HG03280 (cell line): ENCODE results near the gene ST6GALNAC4.

ENCODE experiments used
- ATAC-seq: cut with Tn5 transposase; IDR thresholded peaks from one replicate; pipeline ENCODE4 v1.9.1; 2021; ENCODE audit warnings: mild to moderate bottlenecking, moderate library complexity; ENCODE audit not compliant: unreplicated experiment

The ST6GALNAC4 gene

DNA sequence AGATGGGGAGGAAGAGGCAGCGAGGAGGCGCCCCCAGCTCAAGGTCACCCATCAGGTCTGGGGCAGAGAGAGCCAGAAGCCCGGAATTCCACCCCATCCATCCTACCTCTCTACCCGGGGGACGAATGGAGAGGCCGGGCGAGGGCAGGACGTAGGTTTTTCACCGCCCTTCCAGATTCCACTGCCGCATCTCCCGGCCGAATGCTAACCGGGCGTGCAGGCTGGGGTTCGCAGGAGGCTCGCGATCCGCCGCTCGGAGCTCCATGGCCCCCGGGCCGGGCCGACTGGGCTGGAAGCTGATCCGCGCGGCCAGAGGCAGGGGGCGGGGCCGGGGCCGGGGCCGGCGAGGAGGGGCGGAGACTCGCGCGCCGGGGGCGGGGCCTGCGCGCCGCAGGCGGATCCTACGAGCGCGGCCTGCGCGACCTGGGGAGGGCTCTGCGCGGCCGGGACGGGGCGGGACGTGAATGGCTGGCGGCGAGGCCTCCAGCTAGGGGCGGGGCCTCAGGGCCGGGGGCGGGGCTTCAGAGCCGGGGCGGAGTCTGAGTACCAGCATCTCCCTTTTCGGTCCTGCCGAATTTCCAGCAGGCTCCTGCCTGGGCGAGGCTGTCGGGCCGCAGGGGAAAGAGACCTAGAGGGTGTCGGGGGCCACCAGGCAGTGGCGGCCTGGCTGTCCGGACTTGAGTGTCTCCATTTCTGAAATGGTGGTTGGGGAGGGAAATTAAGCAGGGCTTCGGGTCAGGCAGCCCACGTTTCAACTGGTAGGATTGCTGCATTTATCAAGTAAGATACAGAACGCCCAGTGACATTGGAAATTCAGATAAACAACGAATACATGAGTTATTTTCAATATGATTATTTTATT, at the start of gene ST6GALNAC4:
Gene ST6GALNAC4 (minus strand): TSS at position 322 of the 862 bp plus-strand sequence. CDS start 622 bp downstream, outside the sequence.
- peak; percentile 88 for ATAC-seq

DNA sequence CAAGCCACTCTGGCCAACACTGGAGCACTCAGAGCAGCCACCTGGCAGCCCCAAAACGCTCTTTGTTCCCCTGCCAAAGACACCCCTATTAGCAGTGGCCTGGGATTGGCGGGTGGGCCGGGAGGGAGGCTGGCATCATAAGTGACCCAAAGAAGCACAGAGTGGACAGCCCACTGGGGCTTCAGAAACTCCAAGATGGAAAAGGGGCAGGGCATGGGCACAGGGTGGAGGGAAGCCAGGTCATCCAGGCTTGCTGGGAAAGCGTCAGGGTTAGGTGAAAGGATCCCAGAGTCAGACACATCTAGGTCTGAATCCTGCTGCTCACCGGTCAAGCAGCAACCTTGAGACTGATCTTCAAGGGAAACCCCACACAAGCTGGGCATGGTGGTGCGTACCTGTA, 49.1 kb upstream of the ST6GALNAC4 start:
- ATAC-seq, result no peak

- ATAC-seq, result no peak
Observed at GRCh38 chr9:127963359-127964064, 46.7 kb upstream of the ST6GALNAC4 start.

DNA sequence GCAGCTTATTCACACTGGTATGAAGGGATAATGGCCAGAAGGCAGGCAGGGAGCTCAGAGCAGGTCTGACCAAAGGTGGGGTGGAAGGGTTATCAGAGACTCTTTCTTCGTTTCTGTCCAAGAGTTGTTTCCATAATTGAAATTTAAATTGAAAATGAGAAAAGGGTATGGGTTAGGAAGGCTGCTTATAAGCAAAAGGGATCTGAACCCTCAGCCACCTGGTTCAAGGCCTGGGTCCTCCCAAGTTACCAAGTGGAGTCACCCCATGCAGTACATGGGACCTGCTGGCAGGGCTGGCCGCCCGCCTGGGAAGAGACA, 46.2 kb upstream of the ST6GALNAC4 start:
- no peak for ATAC-seq

- no peak for ATAC-seq
Observed at GRCh38 chr9:127962278-127962677, 45.4 kb upstream of the ST6GALNAC4 start.

DNA sequence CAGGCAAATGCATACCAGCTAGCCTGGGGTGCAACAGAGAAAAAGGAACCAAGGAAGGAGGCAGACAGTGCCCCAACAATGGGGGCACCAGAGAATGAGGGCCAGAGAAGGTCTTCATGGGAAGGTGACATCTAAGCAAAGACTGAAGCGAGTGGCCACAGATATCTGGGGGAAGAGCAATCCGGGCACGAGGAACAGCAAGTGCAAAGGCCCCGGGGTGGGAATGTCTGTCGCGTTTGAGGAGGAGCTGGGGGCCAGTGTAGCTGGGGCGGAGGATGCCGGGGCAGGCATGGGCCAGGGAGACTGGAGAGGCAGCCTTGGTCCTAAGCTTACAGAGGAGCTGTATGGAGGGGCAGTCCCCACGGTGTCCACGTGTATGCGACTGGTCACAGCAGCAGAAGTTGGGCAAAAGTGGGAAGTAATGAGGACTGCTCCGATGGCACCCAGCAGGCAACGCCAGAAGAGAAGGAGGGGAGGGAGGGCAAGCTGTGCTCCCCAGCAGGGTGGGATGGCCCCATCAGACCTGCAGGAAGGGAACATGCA, 44.8 kb upstream of the ST6GALNAC4 start:
- no peak for ATAC-seq

DNA sequence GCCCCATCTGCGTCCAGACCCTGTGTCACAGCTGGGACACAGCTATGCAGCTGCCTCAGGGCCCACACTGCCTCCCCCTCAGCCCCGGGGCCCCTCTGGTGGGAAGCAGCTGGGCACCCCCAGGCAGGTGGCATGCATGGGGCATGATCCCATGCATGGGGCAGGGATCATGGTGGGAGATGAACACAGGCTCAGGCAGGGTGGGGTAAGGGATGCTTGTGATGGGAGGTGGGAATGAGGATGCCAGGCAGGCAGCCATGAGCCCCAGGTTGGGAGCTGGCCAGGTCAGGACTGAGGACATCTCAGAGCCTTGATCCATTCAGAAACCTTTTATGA, 44.3 kb upstream of the ST6GALNAC4 start:
- ATAC-seq, result no peak

DNA sequence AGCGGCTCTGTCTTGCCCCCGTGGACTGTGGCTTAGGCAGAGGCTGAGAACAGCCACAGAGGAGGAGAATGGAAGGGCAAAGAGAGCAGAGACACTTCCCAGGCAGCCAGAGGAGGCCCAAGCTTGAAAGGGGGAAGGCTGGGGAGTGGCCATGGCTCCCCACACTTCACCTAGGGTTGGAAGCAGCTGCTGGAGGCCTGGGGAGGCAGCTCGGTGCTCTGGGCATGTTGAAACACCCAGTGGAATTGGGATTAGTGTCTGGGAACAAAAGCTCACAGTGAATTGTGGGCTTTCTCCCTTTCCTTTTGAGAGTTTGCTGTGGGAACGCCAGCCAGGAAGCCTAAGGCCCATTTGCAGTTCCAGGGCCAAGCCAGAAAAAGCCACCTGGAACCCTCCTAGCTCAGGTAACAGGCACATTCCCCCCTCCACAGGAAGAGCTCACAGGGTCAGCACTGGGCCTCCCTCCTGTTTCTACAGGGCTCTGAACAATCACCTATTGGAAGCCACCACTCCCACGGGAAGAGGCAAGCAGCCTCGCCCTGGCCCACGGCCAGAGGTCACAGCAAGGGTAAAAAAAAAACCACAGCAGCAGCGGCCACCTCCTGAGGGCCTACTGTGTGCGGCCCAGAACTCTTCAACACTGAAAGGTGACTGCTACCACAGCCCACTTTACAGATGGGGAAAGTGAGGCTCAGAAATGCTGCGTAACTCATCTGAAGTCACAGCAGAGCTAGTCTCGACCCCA, 43.7 kb upstream of the ST6GALNAC4 start:
- ATAC-seq, result no peak

DNA sequence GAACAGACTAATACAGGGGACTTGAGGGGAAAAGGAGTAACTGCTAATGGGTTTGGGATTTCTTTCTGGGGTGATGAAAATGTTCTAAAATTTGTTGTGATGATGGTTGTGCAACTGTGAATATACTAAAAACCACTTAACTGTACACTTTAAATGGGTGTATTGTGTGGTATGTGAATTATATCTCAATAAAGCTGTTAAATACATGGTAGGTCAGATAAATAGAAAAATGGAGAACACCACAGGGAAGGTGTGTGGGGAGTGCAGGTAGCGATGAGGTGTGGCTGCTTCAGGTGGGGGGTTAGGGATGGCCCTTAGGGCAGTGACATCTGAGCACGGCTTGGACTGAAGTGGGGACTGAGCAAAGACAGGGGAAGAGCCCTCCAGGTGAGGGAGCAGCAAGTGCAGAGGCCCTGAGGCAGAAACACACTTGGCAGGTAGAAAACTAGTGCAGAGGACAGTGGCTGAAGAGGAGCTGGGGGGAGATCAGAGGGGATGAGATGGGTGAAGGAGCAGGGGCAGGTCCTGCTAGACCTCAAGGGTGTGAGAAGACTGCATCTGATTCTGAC, 43.1 kb upstream of the ST6GALNAC4 start:
- no peak for ATAC-seq

DNA sequence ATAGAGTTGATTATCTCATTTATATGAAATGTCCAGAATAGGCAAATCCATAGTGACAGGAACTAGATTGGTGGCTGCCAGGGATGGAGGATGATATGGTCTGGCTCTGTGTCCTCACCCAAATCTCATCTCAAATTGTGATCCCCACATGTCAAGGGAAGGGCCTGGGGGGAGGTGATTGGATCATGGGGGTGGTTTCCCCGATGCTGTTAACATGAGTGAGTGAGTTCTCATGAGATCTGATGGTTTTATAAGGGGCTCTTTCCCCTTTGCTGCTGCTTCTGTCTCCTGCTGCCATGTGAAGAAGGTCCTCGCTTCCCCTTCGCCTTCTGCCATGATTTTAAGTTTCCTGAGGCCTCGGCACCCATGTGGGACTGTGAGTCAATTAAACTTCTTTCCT, 42.6 kb upstream of the ST6GALNAC4 start:
- no peak for ATAC-seq

GRCh38 chr9:127958728-127959127, 41.9 kb upstream of the ST6GALNAC4 start:
- ATAC-seq, result no peak

DNA sequence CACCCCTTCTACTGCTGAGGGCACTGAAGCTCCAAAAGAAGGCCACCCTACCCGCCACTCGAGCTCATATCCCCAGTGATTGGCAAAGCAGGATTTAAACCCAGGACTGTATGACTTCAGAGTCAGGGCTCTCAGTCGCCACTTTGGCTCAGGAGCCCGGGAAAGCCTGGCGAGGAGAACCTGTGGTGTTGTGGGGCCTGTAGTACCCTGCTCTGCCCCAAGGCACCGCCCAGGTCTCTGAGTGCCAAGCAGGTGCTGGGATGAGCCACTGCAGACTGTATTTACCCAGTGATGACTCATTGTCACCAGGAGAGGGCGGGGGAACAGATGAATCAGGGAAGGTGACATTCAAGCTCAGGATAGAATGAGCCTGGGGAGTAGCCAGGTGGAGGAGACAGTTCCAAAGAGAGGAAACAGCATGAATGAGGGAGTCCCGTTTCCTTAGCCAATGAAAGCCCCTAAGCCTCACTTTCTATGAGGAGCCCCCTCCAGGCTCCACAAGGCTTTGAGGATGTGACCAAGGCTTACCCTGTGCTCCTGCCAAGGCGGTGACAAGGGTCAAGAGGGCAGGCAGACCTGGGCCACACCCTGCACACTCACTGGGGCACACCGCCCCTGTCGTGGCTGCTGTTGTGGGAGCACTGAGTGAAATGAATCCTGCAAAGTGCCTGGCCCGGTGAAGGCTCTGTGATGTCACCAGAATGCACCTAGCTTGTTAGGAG, 38.6 kb upstream of the ST6GALNAC4 start:
- peak; percentile 67 for ATAC-seq

GRCh38 chr9:127954831-127955293, 38.0 kb upstream of the ST6GALNAC4 start:
- ATAC-seq, result no peak

GRCh38 chr9:127953768-127954505, 37.1 kb upstream of the ST6GALNAC4 start:
- ATAC-seq, result no peak

GRCh38 chr9:127953154-127953553, 36.3 kb upstream of the ST6GALNAC4 start:
- ATAC-seq, result no peak

DNA sequence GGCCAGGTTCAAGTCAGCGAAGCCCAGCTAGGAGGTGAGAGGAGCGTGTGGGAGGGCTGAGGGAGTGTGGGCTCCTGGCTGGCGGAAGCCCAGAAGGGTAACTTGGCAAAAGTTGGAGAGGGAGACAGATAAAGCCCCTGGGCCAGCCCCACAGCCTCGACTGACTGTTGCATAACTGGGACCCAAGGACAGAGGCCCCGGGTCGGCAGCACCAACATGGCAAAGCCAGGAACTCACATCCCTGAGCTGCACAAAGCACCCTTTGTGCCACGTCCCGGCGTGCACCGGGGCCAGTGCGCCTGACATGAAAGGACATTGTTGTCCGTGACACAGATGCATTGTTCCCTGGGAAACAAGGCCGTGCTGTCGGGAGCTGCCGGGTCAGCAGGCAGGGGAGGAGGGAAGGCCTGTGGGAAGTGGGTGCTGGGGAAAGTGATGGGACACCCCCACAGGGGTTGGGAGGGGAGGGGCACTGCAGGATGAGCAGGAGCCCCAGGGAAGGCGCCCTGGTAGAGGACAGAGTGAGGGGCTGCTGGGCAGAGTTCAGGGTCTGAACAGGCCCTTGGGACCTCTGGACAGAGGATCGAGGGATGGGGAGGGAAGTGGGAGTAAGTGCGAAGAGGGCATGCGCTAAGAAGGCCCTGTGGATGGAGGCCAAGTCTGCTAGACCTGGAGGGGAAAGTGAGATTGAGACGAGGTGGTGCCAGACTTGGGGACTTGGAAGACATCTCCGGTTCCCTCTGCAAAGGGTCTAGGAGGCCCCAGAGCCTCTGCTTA, 33.9 kb upstream of the ST6GALNAC4 start:
- no peak for ATAC-seq

GRCh38 chr9:127949827-127950512, 33.1 kb upstream of the ST6GALNAC4 start:
- ATAC-seq, result no peak
